ENCODE data around the gene SCGB2B2. TPM values are rescaled to one million over a fixed set of nuclear protein-coding genes. Genes with fewer than 3 reads are reported as not detected.
"Not testable (repeated sequence)": the region's sequence is repeated elsewhere in the genome, so short reads cannot be mapped to it uniquely, and the experiment has no call there.

Gene SCGB2B2
- total RNA-seq, 2 experiments from 2014 or later: 0.37 to 0.41 TPM

GRCh38 chr19:34688592-34688991, 11.6 kb upstream of the SCGB2B2 start:
- H3K4me1 Mint-ChIP-seq: no peaks in the 10 kb centered on the region
- ChIA-PET POLR2A (interaction anchor here (0.9 kb wide), 1 partner anchor 12 kb away, joined by 3 read pairs; the partner anchor contains the start of gene SCGB2B2), CTCF (no interaction called here)
- H3K9me3 Mint-ChIP-seq (ENCODE audit: low read depth): peaks cover 41% of the 10 kb centered on the region
- H3K27me3 Mint-ChIP-seq: peaks cover 11% of the 10 kb centered on the region
- intact Hi-C loops (cut with DNase I, micrococcal nuclease): no loop called here
- H3K36me3 Mint-ChIP-seq (ENCODE audit: low read depth): peaks cover 30% of the 10 kb centered on the region
- ATAC-seq (no peak), DNase-seq (no peak)
- no peak overlapping the region for H3K27ac Mint-ChIP-seq
- no peak overlapping the region for H3K4me3 Mint-ChIP-seq

- Mint-ChIP-seq H3K4me1 (no peaks in the 10 kb centered on the region), H3K27me3 (peaks cover 6% of the 10 kb centered on the region), H3K27ac (no peak overlapping the region), H3K4me3 (no peak overlapping the region), H3K36me3 (ENCODE audit: low read depth) (peaks cover 42% of the 10 kb centered on the region), H3K9me3 (ENCODE audit: low read depth) (peaks cover 48% of the 10 kb centered on the region)
- ATAC-seq (no peak), DNase-seq (no peak)
- intact Hi-C loops (cut with DNase I, micrococcal nuclease): no loop called here
- CTCF ChIA-PET: no interaction called here
- POLR2A ChIA-PET: no interaction called here
These were observed 10.4 kb upstream of the SCGB2B2 start for GRCh38 chr19:34687348-34687747.

- Mint-ChIP-seq H3K27me3 (peaks cover 6% of the 10 kb centered on the region), H3K4me3 (no peak overlapping the region), H3K9me3 (ENCODE audit: low read depth) (peaks cover 51% of the 10 kb centered on the region), H3K36me3 (ENCODE audit: low read depth) (peaks cover 51% of the 10 kb centered on the region), H3K4me1 (no peaks in the 10 kb centered on the region), H3K27ac (no peak overlapping the region)
- no peak for DNase-seq
- POLR2A ChIA-PET: no interaction called here
- intact Hi-C loops (cut with DNase I, micrococcal nuclease): no loop called here
- CTCF ChIA-PET: interaction anchor here (1.1 kb wide), 1 partner anchor 46 kb away, joined by 3 read pairs; no protein-coding TSS in a partner anchor
- no peak for ATAC-seq
These were observed 9.5 kb upstream of the SCGB2B2 start for GRCh38 chr19:34686455-34686854.

- DNase-seq; H3K27ac Mint-ChIP-seq; ATAC-seq; H3K4me3 Mint-ChIP-seq; H3K27me3 Mint-ChIP-seq; CTCF ChIA-PET; POLR2A ChIA-PET; H3K4me1 Mint-ChIP-seq; intact Hi-C loops (cut with DNase I, micrococcal nuclease): not testable (repeated sequence)
- Mint-ChIP-seq H3K36me3 (ENCODE audit: low read depth) (peaks cover 62% of the 10 kb centered on the region), H3K9me3 (ENCODE audit: low read depth) (peaks cover 56% of the 10 kb centered on the region)
These were observed 8.3 kb upstream of the SCGB2B2 start for GRCh38 chr19:34685266-34685665.

GRCh38 chr19:34681478-34681877, 4.5 kb upstream of the SCGB2B2 start:
- CTCF ChIA-PET: no interaction called here
- Mint-ChIP-seq H3K27me3 (no peaks in the 10 kb centered on the region), H3K4me1 (peaks cover 20% of the 10 kb centered on the region)

GRCh38 chr19:34678421-34678820, 1.5 kb upstream of the SCGB2B2 start:
- peaks cover 62% of the 10 kb centered on the region for H3K36me3 Mint-ChIP-seq (ENCODE audit: low read depth)
- peaks cover 28% of the 10 kb centered on the region for H3K9me3 Mint-ChIP-seq (ENCODE audit: low read depth)
- H3K4me3 Mint-ChIP-seq: peak overlapping the region; percentile 81
- H3K27ac Mint-ChIP-seq: peak overlapping the region; percentile 91
- POLR2A ChIA-PET: interaction anchor here (0.6 to 1.5 kb wide), 2 partner anchors 55 to 414 kb away, joined by 3 to 11 read pairs; partner anchors contain the start of gene ZNF181
- CTCF ChIA-PET: interaction anchor here (0.7 to 1.3 kb wide), 3 partner anchors 11 to 252 kb away, joined by 4 to 6 read pairs (median 4); partner anchors contain the start of gene ZNF181
- H3K4me1 Mint-ChIP-seq: peaks cover 23% of the 10 kb centered on the region
- intact Hi-C loops (cut with DNase I, micrococcal nuclease): loop anchor here in 1 of 2 experiments (5.0 kb wide), 2 partner anchors 294 to 534 kb away; no protein-coding TSS in a partner anchor
- ATAC-seq: no peak
- no peaks in the 10 kb centered on the region for H3K27me3 Mint-ChIP-seq
- DNase-seq: no peak

More at GRCh38 chr19:34681478-34681877, 4.5 kb upstream of the SCGB2B2 start:
- POLR2A ChIA-PET: no interaction called here
- no peak overlapping the region for H3K27ac Mint-ChIP-seq
- DNase-seq (no peak), ATAC-seq (no peak)
- intact Hi-C loops (cut with DNase I, micrococcal nuclease): no loop called here
- H3K9me3 Mint-ChIP-seq (ENCODE audit: low read depth): peaks cover 47% of the 10 kb centered on the region
- peaks cover 81% of the 10 kb centered on the region for H3K36me3 Mint-ChIP-seq (ENCODE audit: low read depth)
- no peak overlapping the region for H3K4me3 Mint-ChIP-seq

- peak overlapping the region; percentile 91 for H3K27ac Mint-ChIP-seq
- peak overlapping the region; percentile 81 for H3K4me3 Mint-ChIP-seq
- peaks cover 27% of the 10 kb centered on the region for H3K9me3 Mint-ChIP-seq (ENCODE audit: low read depth)
- ATAC-seq (no peak), DNase-seq (no peak)
- CTCF ChIA-PET: interaction anchor here (0.6 to 1.3 kb wide), 4 partner anchors 12 to 569 kb away, joined by 3 to 6 read pairs (median 4); partner anchors contain the start of gene ZNF181
- peaks cover 58% of the 10 kb centered on the region for H3K36me3 Mint-ChIP-seq (ENCODE audit: low read depth)
- POLR2A ChIA-PET: interaction anchor here (0.6 to 1.5 kb wide), 6 partner anchors 12 to 414 kb away, joined by 3 to 11 read pairs (median 4); partner anchors contain the start of genes UBA2 and ZNF181
- intact Hi-C loops (cut with DNase I, micrococcal nuclease): loop anchor here in 1 of 2 experiments (5.0 kb wide), 2 partner anchors 294 to 534 kb away; no protein-coding TSS in a partner anchor
- H3K27me3 Mint-ChIP-seq: no peaks in the 10 kb centered on the region
- peaks cover 23% of the 10 kb centered on the region for H3K4me1 Mint-ChIP-seq
These were observed 1.1 kb upstream of the SCGB2B2 start for GRCh38 chr19:34678085-34678412.

- peaks cover 22% of the 10 kb centered on the region for H3K9me3 Mint-ChIP-seq (ENCODE audit: low read depth)
- H3K4me1 Mint-ChIP-seq: peaks cover 23% of the 10 kb centered on the region
- CTCF ChIA-PET: interaction anchor here (0.6 to 1.3 kb wide), 6 partner anchors 12 to 570 kb away, joined by 3 to 6 read pairs (median 3); partner anchors contain the start of gene ZNF181
- DNase-seq (peak; percentile 97), ATAC-seq (peak; percentile 86)
- POLR2A ChIA-PET: interaction anchor here (0.6 to 1.5 kb wide), 8 partner anchors 12 to 413 kb away, joined by 3 to 11 read pairs (median 4); partner anchors contain the start of genes UBA2 and ZNF181
- peak within 1 kb of the TSS; percentile 81 for H3K4me3 Mint-ChIP-seq
- H3K27me3 Mint-ChIP-seq: no peaks in the 10 kb centered on the region
- intact Hi-C loops (cut with DNase I, micrococcal nuclease): loop anchor here (1.0 to 5.0 kb wide), 9 partner anchors 57 to 535 kb away; partner anchors contain the start of genes ZNF181 (in 2 of the 2), ZNF599 (in 2 of the 2), GPI (in 1 of the 2) and GRAMD1A (in 1 of the 2)
- peaks cover 55% of the 10 kb centered on the region for H3K36me3 Mint-ChIP-seq (ENCODE audit: low read depth)
- peak within 1 kb of the TSS; percentile 99 for H3K27ac Mint-ChIP-seq
These were observed 576 bp upstream of the SCGB2B2 start, which contains the start of gene ZNF302 for GRCh38 chr19:34677386-34678084. TSS of gene ZNF302 (plus strand) at chr19:34677678. CDS start at chr19:34678805, 1,127 bp downstream.

- peaks cover 23% of the 10 kb centered on the region for H3K4me1 Mint-ChIP-seq
- H3K27me3 Mint-ChIP-seq: no peaks in the 10 kb centered on the region
- H3K27ac Mint-ChIP-seq: no peak overlapping the region
- DNase-seq (no peak), ATAC-seq (no peak)
- H3K9me3 Mint-ChIP-seq (ENCODE audit: low read depth): peaks cover 18% of the 10 kb centered on the region
- POLR2A ChIA-PET: no interaction called here
- peaks cover 40% of the 10 kb centered on the region for H3K36me3 Mint-ChIP-seq (ENCODE audit: low read depth)
- CTCF ChIA-PET: no interaction called here
- peak overlapping the region; percentile 81 for H3K4me3 Mint-ChIP-seq
- intact Hi-C loops (cut with DNase I, micrococcal nuclease): loop anchor here in 1 of 2 experiments (2.0 to 5.0 kb wide), 3 partner anchors 251 to 536 kb away; partner anchors contain the start of gene ZNF30
These were observed 1.0 kb downstream of the SCGB2B2 start for GRCh38 chr19:34675919-34676318.

GRCh38 chr19:34675250-34675649, 1.7 kb downstream of the SCGB2B2 start:
- CTCF ChIA-PET: no interaction called here
- POLR2A ChIA-PET: no interaction called here

GRCh38 chr19:34673590-34673989, 3.4 kb downstream of the SCGB2B2 start:
- ATAC-seq (no peak), DNase-seq (no peak)
- CTCF ChIA-PET: interaction anchor here (0.7 to 1.5 kb wide), 3 partner anchors 33 to 299 kb away, joined by 3 to 6 read pairs (median 3); no protein-coding TSS in a partner anchor
- H3K27me3 Mint-ChIP-seq: no peaks in the 10 kb centered on the region
- H3K27ac Mint-ChIP-seq: no peak overlapping the region
- H3K9me3 Mint-ChIP-seq (ENCODE audit: low read depth): peaks cover 3% of the 10 kb centered on the region
- no peak overlapping the region for H3K4me3 Mint-ChIP-seq
- POLR2A ChIA-PET: no interaction called here
- intact Hi-C loops (cut with DNase I, micrococcal nuclease): no loop called here
- H3K4me1 Mint-ChIP-seq: peaks cover 6% of the 10 kb centered on the region
- peaks cover 17% of the 10 kb centered on the region for H3K36me3 Mint-ChIP-seq (ENCODE audit: low read depth)

More at GRCh38 chr19:34675250-34675649, 1.7 kb downstream of the SCGB2B2 start:
- Mint-ChIP-seq H3K4me3 (no peak overlapping the region), H3K27me3 (no peaks in the 10 kb centered on the region), H3K9me3 (ENCODE audit: low read depth) (peaks cover 13% of the 10 kb centered on the region), H3K36me3 (ENCODE audit: low read depth) (peaks cover 33% of the 10 kb centered on the region), H3K27ac (no peak overlapping the region), H3K4me1 (peaks cover 20% of the 10 kb centered on the region)
- intact Hi-C loops (cut with DNase I, micrococcal nuclease): loop anchor here in 1 of 2 experiments (5.0 kb wide), 2 partner anchors 297 to 537 kb away; no protein-coding TSS in a partner anchor
- ATAC-seq (no peak), DNase-seq (no peak)

Measured in activated CD4-positive, alpha-beta T cell treated with anti-CD3 and anti-CD28 coated beads for 36 hours (primary cell).